ENCODE data around the gene SYNGR2. TPM values are rescaled to one million over a fixed set of nuclear protein-coding genes. Genes with fewer than 3 reads are reported as not detected.
A peak's percentile ranks its signal among the peaks of the same experiment; 100 is the strongest.

The SYNGR2 gene
- total RNA-seq, 1 donor from 2014 or later = 206 TPM

- Histone ChIP-seq H3K4me1 (peaks cover 42% of the 10 kb centered on the region), H3K36me3 (peaks cover 51% of the 10 kb centered on the region), H3K27me3 (no peaks in the 10 kb centered on the region), H3K4me3 (no peak overlapping the region), H3K9me3 (no peaks in the 10 kb centered on the region), H3K27ac (peak overlapping the region; percentile 86)
- no peak for ATAC-seq
- intact Hi-C loops (cut with DNase I) = no loop called here
- no peak for TF ChIP-seq CTCF (IDR thresholded peaks at IDR 0.05)
- DNase-seq = no peak
Observed at GRCh38 chr17:78125138-78125913, 43.1 kb upstream of the SYNGR2 start.

GRCh38 chr17:78125976-78126894 is 42.1 kb upstream of the SYNGR2 start:
- no peak for DNase-seq
- ATAC-seq = no peak
- intact Hi-C loops (cut with DNase I) = no loop called here
- Histone ChIP-seq H3K27ac (peak overlapping the region; percentile 86), H3K9me3 (no peaks in the 10 kb centered on the region), H3K27me3 (no peaks in the 10 kb centered on the region), H3K4me1 (peaks cover 44% of the 10 kb centered on the region), H3K36me3 (peaks cover 43% of the 10 kb centered on the region), H3K4me3 (peak overlapping the region; percentile 93)
- no peak for TF ChIP-seq CTCF (IDR thresholded peaks at IDR 0.05)

GRCh38 chr17:78126895-78127238 is 41.5 kb upstream of the SYNGR2 start:
- Histone ChIP-seq H3K9me3 (no peaks in the 10 kb centered on the region), H3K36me3 (peaks cover 41% of the 10 kb centered on the region), H3K27me3 (no peaks in the 10 kb centered on the region), H3K4me3 (peak overlapping the region; percentile 93), H3K4me1 (peaks cover 46% of the 10 kb centered on the region), H3K27ac (peak overlapping the region; percentile 86)
- intact Hi-C loops (cut with DNase I) = no loop called here
- ATAC-seq (no peak), DNase-seq (no peak)
- TF ChIP-seq CTCF (IDR thresholded peaks at IDR 0.05) = no peak

- intact Hi-C loops (cut with DNase I) = no loop called here
- peaks cover 51% of the 10 kb centered on the region for H3K4me1 ChIP-seq
- peak overlapping the region; percentile 86 for H3K27ac ChIP-seq
- ATAC-seq = peak; percentile 63
- DNase-seq = peak; percentile 91
- TF ChIP-seq CTCF (IDR thresholded peaks at IDR 0.05) = no peak
- peaks cover 36% of the 10 kb centered on the region for H3K36me3 ChIP-seq
- H3K9me3 ChIP-seq = no peaks in the 10 kb centered on the region
- no peaks in the 10 kb centered on the region for H3K27me3 ChIP-seq
- H3K4me3 ChIP-seq = peak overlapping the region; percentile 93
Observed at GRCh38 chr17:78127239-78127887, 41.0 kb upstream of the SYNGR2 start.

GRCh38 chr17:78127888-78128550 is 40.4 kb upstream of the SYNGR2 start:
- ATAC-seq = peak; percentile 35
- Histone ChIP-seq H3K9me3 (no peaks in the 10 kb centered on the region), H3K27me3 (no peaks in the 10 kb centered on the region), H3K4me3 (peak overlapping the region; percentile 93), H3K27ac (peak overlapping the region; percentile 86), H3K36me3 (peaks cover 30% of the 10 kb centered on the region), H3K4me1 (peaks cover 58% of the 10 kb centered on the region)
- intact Hi-C loops (cut with DNase I) = no loop called here
- no peak for TF ChIP-seq CTCF (IDR thresholded peaks at IDR 0.05)
- peak; percentile 82 for DNase-seq
